Measurements from ENCODE around the gene PLD1. TPM values are rescaled to one million over a fixed set of nuclear protein-coding genes. Genes with fewer than 3 reads are reported as not detected.

Gene PLD1
- total RNA-seq, 1 donor from 2014 or later = 0.93 TPM

DNA sequence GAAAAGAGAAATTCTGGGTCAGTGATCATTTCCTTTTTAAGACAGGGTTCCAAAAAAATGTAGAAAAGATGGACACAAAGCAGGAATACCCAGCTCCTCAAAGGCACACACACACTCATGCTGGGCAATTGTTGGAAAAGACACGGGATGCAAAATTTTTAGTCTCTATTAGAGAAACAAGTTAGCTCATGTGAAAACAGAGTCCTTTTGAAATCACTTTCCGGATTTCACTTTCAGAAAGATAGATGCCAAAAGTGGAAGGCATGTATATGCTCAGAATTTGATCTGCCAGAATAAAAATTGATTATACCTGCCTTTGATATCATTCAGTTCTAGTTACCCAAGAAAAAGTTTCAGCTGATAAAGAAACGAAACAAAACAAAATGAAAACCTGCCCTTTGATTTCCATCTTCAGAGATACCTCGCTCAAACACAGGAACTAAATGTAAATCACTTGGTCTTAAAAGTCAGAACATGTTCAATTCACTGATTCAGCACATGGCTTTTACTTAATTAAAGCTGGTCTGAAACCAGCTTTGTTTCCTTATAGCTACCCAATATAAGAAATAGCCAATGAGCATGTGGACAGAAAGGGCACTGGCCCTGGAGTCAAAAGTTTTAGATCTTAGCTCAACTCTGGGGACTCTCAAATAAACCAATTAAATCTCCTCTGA lies 52.8 kb downstream of the PLD1 start:
- no peak overlapping the region for H3K27ac Mint-ChIP-seq (ENCODE audit: unreplicated experiment)
- H3K36me3 Mint-ChIP-seq (ENCODE audit: low read depth) = no peaks in the 10 kb centered on the region
- no peaks in the 10 kb centered on the region for H3K4me1 Mint-ChIP-seq
- TF ChIP-seq CTCF (conservative IDR thresholded peaks at IDR 0.05) = no peak
- H3K9me3 Mint-ChIP-seq = no peaks in the 10 kb centered on the region
- H3K27me3 Mint-ChIP-seq (ENCODE audit: low read depth) = no peaks in the 10 kb centered on the region
- H3K4me3 Mint-ChIP-seq = no peak overlapping the region
- DNase-seq (ENCODE audit: low read depth, low spot score) = no peak

DNA sequence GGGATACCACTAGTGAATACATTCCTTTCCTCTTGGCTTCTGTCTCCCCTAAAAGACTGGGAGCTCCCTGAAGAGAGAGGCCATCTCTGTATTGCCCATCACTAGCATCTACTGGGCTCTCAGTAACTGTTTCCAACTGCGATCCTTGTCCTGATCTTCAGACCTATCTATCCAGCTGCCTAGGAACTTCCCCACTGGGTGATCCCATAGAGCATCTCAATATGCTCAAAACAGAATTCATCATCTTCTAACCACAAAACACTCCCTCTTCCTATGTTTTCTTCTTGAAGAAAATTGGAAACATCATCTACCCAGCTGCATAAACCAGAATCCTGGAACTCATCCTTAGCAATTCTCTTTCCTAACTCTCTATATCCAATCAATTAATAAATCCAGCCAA lies 54.6 kb downstream of the PLD1 start:
- Mint-ChIP-seq H3K4me1 (no peaks in the 10 kb centered on the region), H3K9me3 (no peaks in the 10 kb centered on the region), H3K27ac (ENCODE audit: unreplicated experiment) (no peak overlapping the region), H3K36me3 (ENCODE audit: low read depth) (no peaks in the 10 kb centered on the region), H3K4me3 (no peak overlapping the region), H3K27me3 (ENCODE audit: low read depth) (no peaks in the 10 kb centered on the region)
- no peak for DNase-seq (ENCODE audit: low read depth, low spot score)
- no peak for TF ChIP-seq CTCF (conservative IDR thresholded peaks at IDR 0.05)

DNA sequence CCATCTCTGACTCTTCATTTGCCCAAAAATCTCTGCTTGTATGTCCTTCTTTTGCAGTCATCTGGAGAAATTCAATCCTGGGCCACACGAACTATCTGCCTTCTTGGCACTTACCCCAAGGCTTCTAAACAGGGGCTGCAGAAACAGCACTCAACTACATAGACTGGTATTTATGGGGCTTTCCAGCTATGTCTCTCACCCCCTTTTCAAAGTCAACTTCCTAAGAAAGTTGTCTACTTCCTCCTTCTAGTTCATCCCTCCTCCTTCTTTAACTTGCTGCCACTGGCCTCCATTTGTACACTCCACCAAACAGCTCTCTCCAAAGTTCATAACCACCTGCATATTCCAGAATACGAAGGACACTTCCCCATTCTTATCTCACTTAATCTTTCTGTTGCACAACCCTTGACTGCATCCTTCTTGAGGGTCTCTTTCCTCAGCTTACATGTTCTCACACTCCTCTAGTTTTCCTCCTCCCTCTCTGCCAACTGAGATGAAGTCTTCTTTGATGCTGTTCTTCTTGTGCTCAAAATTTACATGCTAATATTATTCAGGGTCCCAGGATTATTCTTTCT lies 55.2 kb downstream of the PLD1 start:
- no peak for TF ChIP-seq CTCF (conservative IDR thresholded peaks at IDR 0.05)
- no peaks in the 10 kb centered on the region for H3K36me3 Mint-ChIP-seq (ENCODE audit: low read depth)
- no peaks in the 10 kb centered on the region for H3K27me3 Mint-ChIP-seq (ENCODE audit: low read depth)
- no peak for DNase-seq (ENCODE audit: low read depth, low spot score)
- no peaks in the 10 kb centered on the region for H3K9me3 Mint-ChIP-seq
- no peaks in the 10 kb centered on the region for H3K4me1 Mint-ChIP-seq
- H3K4me3 Mint-ChIP-seq = no peak overlapping the region
- H3K27ac Mint-ChIP-seq (ENCODE audit: unreplicated experiment) = no peak overlapping the region

- no peaks in the 10 kb centered on the region for H3K27me3 Mint-ChIP-seq (ENCODE audit: low read depth)
- DNase-seq (ENCODE audit: low read depth, low spot score) = no peak
- TF ChIP-seq CTCF (conservative IDR thresholded peaks at IDR 0.05) = no peak
- no peaks in the 10 kb centered on the region for H3K36me3 Mint-ChIP-seq (ENCODE audit: low read depth)
- no peak overlapping the region for H3K27ac Mint-ChIP-seq (ENCODE audit: unreplicated experiment)
- no peaks in the 10 kb centered on the region for H3K4me1 Mint-ChIP-seq
- H3K9me3 Mint-ChIP-seq = no peaks in the 10 kb centered on the region
- no peak overlapping the region for H3K4me3 Mint-ChIP-seq
These were observed 56.4 kb downstream of the PLD1 start for GRCh38 chr3:171753665-171754408.

DNA sequence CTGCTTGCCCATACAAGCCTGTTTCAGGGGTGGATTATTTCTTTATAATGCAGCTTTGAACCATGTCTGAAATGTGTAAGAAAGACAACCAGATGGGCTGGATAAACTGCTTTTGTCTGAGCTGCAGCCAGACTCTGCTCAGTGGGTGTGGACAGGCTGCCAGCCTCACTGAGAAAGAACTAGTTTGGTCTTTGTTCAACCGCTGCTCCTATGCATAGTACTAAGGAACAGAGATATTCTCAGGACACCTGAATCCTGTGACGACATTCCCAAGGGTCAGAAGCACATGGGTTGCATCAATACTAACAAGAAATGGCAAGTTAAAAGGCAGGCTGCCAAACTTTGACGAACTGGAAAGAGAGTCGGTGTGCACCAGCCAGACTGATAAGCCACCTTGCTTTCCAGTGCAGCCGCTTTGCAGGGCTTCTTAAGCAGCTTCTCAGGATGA lies 57.2 kb downstream of the PLD1 start:
- no peak for TF ChIP-seq CTCF (conservative IDR thresholded peaks at IDR 0.05)
- Mint-ChIP-seq H3K27me3 (ENCODE audit: low read depth) (no peaks in the 10 kb centered on the region), H3K4me3 (no peak overlapping the region), H3K9me3 (no peaks in the 10 kb centered on the region), H3K4me1 (no peaks in the 10 kb centered on the region), H3K27ac (ENCODE audit: unreplicated experiment) (no peak overlapping the region), H3K36me3 (ENCODE audit: low read depth) (no peaks in the 10 kb centered on the region)
- DNase-seq (ENCODE audit: low read depth, low spot score) = no peak

Data from neural crest cell (in vitro differentiated cells).